Measurements from ENCODE around the gene GOSR2.

DNA sequence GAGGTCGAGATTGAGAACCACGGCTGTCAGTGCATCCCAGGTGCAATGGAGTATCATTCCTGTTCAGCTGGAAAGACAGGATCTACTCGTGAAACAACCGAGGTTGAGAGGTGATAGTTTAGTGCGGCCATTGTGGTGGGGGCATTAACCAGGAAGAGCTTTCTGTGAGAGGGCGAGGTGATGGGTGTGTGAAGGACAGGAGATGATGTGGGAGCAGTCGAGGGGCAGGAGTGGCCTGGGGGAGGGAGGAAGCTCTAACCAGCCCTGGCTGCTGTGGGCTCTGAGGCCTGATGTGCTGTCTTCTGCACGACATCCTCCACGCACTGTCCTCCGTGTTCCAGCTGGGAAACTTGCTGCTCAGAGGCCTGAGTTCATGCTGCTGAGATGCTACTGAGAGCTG, 22.0 kb downstream of the GOSR2 start:
- TF ChIP-seq, protein P1, sequence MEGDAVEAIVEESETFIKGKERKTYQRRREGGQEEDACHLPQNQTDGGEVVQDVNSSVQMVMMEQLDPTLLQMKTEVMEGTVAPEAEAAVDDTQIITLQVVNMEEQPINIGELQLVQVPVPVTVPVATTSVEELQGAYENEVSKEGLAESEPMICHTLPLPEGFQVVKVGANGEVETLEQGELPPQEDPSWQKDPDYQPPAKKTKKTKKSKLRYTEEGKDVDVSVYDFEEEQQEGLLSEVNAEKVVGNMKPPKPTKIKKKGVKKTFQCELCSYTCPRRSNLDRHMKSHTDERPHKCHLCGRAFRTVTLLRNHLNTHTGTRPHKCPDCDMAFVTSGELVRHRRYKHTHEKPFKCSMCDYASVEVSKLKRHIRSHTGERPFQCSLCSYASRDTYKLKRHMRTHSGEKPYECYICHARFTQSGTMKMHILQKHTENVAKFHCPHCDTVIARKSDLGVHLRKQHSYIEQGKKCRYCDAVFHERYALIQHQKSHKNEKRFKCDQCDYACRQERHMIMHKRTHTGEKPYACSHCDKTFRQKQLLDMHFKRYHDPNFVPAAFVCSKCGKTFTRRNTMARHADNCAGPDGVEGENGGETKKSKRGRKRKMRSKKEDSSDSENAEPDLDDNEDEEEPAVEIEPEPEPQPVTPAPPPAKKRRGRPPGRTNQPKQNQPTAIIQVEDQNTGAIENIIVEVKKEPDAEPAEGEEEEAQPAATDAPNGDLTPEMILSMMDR (IDR thresholded peaks at IDR 0.05): no peak
- TF ChIP-seq POLR2A (IDR thresholded peaks at IDR 0.05): no peak
